Measurements from ENCODE around the gene LARP1B.
"Not testable (repeated sequence)": the region's sequence is repeated elsewhere in the genome, so short reads cannot be mapped to it uniquely, and the experiment has no call there.

LARP1B gene

GRCh38 chr4:128060699-128061565 lies at the start of gene LARP1B:
Gene LARP1B (plus strand): TSS chr4:128061312. CDS start chr4:128074952, 13,640 bp downstream.
- DNase-seq, result peak; percentile 92

GRCh38 chr4:128025319-128025718 lies 35.8 kb upstream of the LARP1B start:
- DNase-seq, result no peak

DNA sequence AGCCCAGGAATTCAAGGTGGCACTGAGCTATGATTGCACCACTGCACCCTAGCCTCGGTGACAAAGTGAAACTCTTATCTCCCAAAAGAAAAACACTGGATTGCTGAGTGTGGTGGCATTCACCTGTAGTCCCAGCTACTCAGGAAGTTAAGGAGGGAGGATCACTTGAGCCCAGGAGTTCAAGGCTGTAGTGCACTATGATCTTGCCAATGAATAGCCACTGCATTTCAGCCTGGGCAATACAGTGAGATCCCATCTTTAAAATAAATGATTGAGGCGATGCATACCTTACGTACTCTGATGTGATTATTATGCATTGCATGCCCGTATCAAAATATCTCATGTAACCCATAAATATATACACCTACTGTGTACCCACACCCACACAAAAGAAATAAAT lies 31.2 kb upstream of the LARP1B start:
- no peak for DNase-seq

DNA sequence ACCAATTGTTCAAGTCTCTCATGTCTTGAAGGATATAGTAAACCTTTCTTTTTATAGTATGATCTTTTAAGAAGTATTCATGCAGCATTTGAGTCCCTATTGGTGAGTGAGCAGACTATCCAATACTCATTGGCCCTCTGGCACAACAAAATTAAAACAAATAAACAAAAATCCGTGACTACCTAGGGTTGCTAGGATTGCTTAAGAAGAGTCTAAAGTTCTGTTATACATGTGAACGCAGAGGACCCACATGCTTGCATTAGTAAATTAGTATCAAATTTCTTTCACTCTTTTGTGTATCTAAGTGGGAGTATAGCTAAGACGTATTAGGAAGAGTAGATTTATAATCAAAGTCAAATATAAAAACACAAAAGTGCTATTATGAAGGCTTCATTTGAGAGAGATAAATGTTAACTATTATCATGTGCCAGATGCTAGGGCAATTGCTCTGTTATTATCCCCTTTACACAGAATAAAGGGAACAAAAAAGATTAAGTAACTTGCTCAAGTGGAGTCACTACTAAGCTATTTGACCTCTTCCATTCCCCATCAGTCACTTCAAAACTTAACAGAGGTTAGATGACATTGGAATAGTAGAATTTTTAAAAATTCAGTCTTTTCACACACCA lies 29.2 kb upstream of the LARP1B start:
- DNase-seq, result no peak

DNA sequence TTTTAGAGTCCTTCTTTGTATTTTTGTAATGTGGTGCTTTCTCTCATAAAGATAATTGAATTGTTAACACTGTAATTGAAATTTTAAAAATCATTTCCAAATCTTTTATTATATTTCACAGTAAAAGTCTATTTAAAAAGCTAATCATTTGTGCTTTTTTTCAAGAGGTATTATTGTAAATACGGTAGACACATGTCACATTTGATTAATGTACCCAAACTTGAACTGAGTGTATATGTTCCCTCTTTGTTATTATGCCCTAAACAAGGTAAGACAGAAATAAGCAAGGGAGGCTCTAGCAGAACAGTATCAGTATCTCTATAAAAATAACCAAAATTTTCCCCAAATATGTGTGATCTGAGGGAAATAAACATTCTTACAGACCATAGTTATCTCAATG lies 21.5 kb upstream of the LARP1B start:
- no peak for DNase-seq

DNA sequence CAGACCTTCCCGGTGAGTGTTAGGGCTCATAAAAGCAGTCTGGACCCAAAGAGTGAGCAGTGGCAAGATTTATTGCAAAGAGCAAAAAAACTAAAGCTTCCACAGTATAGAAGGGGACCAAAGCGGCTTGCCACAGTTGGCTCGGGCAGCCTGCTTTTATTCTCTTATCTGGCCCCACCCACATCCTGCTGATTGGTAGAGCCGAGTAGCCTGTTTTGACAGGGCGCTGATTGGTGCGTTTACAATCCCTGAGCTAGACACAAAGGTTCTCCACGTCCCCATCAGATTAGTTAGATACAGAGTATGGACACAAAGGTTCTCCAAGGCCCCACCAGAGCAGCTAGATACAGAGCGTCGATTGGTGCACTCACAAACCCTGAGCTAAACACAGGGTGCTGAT lies 14.1 kb upstream of the LARP1B start:
- not testable (repeated sequence) for DNase-seq

DNA sequence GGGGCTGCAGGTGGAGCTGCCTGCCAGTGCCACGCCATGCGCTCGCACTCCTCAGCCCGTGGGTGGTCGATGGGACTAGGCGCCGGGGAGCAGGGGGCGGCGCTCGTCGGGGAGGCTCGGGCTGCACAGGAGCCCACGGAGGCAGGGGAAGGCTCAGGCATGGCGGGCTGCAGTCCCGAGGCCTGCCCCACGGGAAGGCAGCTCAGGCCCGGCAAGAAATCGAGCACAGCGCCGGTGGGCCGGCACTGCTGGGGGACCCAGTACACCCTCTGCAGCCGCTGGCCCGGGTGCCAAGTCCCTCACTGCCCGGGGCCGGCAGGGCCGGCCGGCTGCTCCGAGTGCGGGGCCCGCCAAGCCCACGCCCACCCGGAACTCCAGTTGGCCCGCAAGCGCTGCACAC lies 13.6 kb upstream of the LARP1B start:
- DNase-seq, result not testable (repeated sequence)

DNA sequence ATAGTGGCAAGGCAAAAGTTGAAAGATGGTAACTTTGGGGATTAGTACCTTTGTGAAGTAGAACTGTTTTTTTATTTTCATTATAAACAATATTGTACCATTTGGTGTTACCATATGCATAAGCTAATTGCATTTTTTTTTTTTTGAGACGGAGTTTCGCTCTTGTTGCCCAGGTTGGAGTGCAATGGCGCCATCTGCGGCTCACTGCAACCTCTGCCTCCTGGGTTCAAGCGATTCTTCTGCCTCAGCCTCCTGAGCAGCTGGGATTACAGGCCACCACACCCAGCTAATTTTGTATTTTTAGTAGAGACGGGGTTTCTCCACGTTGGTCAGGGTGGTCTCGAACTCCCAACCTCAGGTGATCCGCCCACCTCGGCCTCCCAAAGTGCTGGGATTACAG lies 9.9 kb upstream of the LARP1B start:
- not testable (repeated sequence) for DNase-seq

- not testable (repeated sequence) for DNase-seq
Observed at GRCh38 chr4:128054907-128055306, 6.2 kb upstream of the LARP1B start.

- DNase-seq, result not testable (repeated sequence)
Observed at GRCh38 chr4:128055441-128056206, 5.5 kb upstream of the LARP1B start.

GRCh38 chr4:128056396-128056795 lies 4.7 kb upstream of the LARP1B start:
- no peak for DNase-seq

- DNase-seq, result no peak
Observed at GRCh38 chr4:128060121-128060698, 902 bp upstream of the LARP1B start.

DNA sequence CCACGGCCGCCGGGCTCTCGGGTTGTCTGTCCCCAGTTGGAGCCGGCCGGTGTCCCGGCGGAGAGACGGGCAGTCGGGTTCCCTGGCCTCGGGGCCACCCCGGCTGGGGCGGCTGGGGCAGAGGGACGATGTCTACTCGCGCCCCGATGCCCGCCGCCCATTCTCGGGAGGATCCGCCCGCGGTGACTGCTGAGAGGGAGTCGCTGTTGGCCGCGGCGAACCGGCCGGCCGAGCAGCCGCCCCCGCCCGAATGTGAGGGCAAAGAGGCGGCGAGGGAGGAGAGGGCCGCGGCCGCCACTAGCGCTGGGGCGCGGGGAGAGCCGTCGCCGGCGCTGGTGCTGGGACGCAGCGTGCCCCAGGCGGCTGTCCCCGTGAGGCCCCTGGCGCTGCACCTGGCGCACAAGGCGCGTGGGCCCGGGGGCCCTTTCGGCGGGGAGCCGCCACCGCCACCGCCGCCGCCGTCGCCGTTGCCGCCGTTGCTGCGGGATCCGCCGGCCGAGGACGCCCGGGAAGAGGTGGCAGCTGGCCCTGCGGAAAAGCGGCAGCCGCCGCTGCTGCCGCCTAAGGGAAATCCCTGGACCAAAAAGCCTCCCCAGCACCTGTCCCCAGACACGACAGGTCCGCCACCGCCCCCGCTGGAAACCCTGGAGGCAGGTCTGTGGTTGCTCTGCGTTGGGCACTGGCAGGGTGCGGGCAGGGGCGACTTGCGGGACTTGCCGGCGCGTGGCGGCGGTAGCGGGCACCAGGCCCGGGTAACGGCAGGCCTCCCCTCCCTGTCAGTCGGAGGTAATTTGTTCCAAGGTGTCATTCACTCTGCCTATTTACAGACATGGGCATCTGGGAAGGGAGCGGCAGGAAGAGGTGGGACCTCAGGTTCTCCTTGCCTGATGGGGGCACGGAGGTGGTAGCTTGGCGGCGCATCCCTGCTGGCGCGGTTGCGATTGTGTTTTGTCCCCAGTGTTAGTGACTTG lies 739 bp downstream of the LARP1B start:
- DNase-seq, result peak; percentile 69

DNA sequence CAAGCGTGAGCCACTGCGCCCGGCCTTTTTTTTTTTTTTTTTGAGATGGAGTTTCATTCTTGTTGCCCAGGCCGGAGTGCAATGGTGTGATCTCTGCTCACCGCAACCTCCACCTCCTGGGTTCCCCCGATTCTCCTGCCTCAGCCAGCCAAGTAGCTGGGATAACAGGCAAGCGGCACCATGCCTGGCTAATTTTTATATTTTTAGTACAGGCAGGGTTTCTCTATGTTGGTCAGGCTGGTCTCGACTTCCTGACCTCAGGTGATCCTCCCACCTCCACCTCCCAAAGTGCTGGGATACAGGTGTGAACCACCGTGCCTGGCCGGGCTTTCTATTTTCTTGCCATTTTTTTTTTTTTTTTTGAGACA lies 5.3 kb downstream of the LARP1B start:
- not testable (repeated sequence) for DNase-seq

DNA sequence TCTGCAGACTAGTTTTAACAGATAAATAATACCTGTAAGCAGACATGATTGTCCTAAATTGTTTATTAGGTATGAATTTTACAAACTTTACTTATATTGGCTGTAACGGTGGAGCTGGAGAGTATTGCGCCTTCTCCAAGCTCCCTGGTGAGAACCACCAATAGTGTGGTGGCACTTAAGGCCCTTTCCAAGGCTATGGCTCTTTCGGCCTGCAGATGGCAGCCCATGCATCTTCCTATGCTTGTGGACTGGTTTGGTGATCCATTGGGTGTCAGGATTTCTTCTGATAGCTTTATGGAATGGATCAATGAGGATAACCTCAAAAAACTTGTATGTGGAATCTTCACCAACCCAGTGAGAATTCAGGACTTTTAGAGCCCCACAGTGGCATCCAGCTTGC lies 7.8 kb downstream of the LARP1B start:
- DNase-seq, result no peak

GRCh38 chr4:128076464-128076863 lies 15.4 kb downstream of the LARP1B start:
- no peak for DNase-seq

DNA sequence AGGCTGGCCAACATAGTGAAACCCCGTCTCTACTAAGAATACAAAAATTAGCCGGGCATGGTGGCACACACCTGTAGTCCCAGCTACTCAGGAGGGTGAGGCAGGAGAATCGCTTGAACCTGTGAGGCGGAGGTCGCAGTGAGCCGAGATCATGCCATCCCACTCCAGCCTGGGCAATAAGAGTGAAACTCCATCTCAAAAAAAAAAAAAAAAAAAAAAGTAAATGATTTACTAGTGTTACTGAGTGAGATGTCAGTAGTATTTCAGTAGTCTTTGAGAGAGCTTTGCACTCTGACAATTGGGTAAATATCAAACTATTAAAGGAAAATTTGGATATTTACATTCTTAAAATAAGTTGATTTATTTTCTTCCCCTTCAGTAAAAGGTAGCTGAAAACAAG lies 34.2 kb downstream of the LARP1B start:
- not testable (repeated sequence) for DNase-seq

DNA sequence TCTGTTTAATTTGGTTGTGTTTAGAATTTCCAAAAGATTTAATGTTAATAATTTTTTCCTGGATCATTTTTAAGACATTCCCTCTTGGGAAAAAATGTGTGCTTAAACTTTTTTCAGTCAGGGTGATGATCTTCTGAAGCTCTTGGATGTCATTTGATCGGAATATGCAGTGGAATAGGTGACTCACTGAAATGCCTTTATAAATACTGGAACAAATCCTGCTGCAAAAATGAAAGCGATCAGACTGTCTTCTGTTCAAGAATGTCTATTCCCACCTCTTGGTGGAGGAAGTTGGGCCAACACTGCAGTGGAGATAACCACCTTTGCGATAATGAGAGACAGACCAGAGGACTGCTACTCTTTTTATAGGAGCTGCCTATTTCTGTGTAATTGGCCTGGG lies 46.7 kb downstream of the LARP1B start:
- DNase-seq, result no peak

- DNase-seq, result no peak
Observed at GRCh38 chr4:128123036-128123435, 61.9 kb downstream of the LARP1B start.

- DNase-seq, result no peak
Observed at GRCh38 chr4:128130621-128131020, 69.5 kb downstream of the LARP1B start.

DNA sequence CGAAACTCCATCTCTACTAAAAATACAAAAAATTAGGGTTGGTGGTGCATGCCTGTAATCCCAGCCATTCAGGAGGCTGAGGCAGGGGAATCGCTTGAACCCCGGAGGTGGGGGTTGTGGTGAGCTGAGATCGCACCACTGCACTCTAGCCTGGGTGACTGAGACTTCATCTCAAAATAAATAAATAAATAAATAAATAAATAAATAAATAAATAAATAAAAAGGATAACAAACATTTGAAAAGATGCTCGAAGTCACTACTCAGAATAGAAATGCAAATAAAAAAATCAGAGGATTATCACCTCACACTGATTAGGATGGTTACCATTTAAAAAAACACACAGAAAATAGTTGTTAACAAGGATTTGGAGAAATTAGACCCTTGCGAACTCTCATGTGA lies 73.8 kb downstream of the LARP1B start:
- no peak for DNase-seq

- DNase-seq, result no peak
Observed at GRCh38 chr4:128135391-128135790, 74.3 kb downstream of the LARP1B start.

Measured in activated CD4-positive, CD25-positive, alpha-beta regulatory T cell treated with anti-CD3 and anti-CD28 coated beads, Interleukin-2, amount 50 U/mL, for 72 hours (primary cell).